Stimulated activated CD4-positive, alpha-beta T cell treated with anti-CD3 and anti-CD28 coated beads, Interleukin-12 subunit alpha, Interleukin-12 subunit beta, amount 100 ng/mL, for 48 hours (primary cell): ENCODE data around the gene EN1.

Source experiments
- DNase-seq, 3 donors: peaks; one replicate each; pipeline ENCODE4 v3.0.0-alpha.2; 2020; ENCODE audit warnings: low read depth in 2 of 3, low spot score in 1 of 3

Gene EN1

DNA sequence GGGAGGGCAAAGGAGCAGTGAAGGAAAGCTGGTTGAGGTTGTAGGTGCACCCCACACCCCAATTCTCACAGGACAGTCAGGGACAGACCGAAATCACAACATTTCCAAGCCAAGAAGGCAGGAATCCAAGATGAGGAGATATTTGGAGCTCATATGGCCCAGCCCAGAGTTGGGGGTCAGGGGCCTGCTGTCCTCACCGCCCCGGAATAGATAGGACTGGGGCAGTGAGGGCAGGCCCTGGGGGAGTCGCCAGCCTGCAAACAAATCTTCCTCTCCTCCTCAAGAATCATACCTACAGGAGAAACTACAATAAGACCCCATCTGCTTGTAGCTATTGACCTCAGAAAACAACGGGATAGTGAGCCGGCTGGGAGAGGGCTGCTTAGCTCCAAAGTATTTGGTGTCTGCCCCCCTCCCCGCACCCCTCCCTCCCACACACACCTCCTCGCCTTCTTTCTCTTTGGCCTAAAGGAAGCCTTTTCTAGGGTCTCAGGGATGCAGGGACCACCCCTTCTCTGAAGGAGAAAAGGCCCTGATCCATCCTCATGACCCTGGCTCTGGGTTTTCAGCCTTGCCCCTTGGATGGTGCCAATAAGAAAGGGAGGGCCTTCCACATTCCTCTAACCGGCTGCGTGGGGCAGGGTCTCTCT is 3.8 kb downstream of the EN1 start:
- no peak for DNase-seq

DNA sequence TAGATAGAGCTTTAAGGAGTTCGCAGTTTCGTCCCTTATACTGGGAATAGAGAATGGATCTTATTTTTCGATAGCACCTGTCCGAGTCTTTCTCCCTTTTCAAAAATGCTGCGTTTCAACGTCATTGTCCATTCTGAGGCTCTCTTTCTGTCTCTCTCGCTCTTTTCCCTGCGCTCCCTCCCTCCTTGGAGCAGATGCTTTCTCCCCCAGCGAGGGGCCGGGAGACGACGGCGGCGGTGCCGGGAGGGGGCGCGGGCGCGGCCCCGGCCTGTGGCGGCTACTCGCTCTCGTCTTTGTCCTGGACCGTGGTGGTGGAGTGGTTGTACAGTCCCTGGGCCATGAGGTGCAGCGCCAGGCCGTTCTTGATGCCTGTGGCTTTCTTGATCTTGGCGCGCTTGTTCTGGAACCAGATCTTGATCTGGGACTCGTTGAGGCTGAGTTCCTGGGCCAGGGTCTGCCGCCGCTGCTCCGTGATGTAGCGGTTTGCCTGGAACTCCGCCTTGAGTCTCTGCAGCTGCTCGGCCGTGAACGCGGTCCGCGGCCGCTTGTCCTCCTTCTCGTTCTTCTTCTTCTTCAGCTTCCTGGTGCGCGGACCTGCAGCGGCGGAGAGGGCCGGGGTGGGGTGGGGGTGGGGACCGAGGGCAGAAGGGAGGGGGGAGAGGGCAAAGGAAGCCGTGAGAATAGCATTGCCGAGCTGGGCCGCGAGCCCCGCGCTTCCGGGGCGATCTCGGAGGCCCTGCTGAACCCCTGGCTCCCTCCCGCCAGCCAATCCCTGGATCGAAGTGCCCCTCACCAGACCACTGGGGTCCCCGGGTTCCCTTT is 4.6 kb downstream of the EN1 start:
- no peak for DNase-seq

DNA sequence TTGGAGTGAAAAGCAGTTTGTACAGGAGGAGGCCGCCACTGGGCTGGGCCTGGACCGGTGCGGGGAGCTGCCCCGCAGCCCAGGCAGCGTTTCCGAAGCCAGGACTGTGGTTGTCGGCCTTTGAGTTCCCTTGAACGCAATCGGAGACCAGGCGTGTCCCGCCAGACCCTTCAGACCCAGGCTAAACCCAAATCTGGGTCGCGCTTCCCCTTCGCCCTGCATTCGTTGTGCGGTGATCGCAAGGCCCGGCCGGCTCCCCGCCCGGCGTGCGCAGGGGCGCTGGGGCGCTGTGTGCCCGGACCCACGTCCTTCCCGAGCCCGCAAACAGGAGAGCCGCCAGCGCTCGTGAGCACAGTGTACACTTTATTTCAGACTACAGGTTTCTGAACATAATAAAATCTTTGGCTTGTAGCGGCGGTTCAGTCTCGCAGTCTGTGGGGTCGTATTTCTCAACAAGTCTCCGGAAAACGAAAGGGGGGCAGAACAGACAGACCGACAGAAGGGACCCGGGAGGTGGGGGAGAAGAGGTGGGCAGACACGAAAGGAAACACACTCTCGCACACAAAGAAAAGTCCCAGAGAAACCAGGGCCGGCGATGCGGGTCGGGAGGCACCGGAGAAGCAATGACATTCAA is 5.5 kb downstream of the EN1 start:
- DNase-seq, result no peak

DNA sequence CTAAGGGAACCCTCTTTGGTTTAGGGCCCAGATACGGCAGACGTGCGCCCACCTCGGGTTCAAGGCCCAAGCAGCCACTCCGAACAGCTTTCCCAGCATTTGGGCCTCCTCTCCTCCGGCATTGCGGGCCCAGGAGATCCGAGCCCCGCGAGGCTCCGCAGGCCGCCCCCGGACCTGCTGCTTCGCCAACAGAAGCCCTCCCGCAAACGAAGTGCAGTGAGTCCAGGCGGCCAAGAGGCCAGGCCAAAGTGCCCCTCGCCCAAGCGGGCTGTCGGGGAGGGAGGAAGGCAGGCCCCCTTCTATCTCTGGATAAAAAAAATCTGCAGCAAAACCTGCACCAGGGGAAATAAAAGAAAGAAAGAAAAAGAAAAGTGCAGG is 6.0 kb downstream of the EN1 start:
- DNase-seq, result no peak

DNA sequence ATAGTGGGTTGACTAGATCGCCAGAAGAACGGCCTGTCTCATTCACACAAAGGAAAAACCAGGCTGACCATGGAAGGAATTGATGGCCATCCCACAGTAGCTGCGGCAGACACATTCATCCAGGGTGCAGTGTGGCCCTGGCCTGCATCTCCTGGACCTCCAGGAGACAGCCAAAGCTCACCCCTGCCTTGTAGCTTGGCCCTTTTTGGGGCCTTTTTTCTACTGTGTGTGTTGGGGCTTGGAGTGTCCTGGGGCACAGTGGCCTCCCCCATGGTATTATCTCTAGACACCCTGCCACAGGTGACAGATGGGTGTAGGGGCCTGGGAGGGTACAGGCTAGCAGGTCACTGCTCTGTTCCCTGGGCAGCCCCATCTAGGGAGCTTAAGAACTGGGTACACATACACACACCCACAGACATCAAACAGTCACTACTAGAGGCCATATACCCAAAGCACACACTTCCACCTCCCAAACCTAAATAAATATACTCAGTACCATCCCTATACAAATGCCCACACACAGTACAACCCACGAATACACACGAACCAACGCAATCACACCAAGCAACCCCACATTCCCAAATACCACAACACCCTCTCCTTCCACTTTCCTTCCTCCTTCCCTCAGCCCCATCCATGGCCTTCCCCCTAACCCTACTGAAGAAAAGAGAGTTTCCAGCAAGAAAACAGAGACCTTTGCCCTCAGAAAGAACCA is 8.6 kb downstream of the EN1 start:
- DNase-seq, result no peak

DNA sequence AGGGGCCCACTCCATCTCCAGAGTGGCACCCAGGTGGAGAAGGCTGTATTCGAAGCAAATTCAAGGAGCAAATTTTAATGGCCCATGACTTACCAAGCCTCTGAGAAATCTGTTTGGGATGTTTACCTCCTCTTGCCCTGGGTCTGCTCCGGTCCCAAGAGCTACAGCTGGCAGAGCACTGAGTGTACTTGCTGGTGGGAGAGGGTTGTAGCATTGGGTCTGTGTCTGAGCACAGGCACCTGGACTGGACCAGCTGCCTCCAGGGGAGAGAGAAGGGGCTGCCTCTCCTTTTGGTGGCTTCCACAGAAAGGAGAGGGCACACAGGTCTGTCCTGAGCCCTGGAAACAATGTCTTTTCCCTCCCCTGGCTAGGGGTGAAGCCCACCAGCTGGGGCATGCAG is 9.8 kb downstream of the EN1 start:
- DNase-seq, result no peak

DNA sequence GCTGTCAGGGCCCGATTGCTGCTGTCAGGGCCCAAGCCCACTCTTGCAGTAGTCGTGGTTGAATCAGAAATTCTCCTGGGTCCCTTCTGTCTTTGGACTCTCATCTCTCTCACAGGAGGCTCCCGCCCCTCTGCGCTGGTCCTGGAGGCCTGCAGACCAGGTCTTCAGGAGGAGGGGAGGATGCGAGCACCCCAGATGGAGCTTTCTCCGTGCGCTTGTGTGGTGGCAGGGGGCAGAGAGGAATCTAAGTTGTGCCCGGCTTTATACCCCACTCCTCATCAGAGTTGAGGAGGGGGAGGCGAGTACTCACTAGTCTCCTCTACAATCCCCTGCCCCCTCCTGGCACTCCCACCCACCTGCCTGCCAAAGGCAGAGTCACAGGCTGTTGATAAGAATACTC is 10.4 kb downstream of the EN1 start:
- DNase-seq, result no peak

DNA sequence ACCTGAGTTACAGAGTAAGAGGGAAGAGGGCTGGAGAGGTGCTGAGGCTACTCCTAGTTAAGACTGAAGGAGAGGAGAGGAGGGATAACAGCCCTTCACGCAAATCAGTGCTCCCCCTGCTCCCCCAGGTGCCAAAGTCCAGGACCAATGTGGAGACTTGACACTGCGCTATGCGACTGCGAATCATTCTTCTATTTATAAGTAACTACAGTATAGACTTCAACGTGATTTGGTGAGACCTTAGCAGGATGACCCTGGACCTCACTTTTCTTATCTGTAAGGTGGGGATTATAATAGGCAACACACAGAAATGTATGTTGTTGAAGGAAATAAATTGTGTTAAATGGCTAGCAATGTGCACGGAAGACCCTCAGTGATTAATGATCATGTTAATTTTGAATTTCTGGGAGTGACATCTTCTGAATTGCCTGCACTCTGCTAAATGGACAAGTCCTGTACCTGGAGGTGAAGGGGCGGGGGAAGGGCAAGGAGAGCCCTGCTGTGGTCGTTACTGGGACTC is 11.0 kb downstream of the EN1 start:
- DNase-seq, result no peak

DNA sequence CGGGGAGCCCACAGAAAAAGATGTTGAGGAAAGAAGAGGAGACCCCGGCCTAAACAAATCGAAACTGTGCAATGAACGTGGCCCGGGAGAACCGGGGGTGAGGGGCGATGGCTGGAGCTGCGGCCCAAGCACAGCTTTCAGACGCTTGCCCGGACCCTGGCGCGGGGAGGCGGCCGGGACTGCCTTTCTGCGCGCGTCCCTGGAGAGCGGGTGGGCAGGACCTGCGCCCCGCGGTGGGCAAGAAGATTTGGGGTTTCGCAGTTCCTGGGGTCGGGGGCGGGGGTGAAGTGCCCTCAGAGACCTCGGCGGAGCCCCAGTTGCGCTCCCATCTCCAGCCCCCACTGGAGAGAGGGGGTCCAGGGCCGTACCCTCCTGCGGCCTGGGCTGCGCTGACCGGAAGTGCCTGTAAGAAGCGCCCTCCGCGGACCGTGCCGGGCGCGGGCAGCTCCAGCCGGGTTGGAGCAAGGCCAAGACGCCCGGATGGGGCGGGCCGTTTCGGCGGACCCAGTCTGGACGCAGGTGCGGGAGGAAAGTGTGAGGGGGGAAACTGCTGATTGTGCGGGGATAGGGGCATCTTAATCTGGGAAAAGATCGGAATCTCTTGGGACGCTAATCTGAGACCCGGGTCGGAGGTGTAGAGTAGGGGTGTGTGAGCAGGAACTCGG is 11.6 kb downstream of the EN1 start:
- DNase-seq, result no peak

DNA sequence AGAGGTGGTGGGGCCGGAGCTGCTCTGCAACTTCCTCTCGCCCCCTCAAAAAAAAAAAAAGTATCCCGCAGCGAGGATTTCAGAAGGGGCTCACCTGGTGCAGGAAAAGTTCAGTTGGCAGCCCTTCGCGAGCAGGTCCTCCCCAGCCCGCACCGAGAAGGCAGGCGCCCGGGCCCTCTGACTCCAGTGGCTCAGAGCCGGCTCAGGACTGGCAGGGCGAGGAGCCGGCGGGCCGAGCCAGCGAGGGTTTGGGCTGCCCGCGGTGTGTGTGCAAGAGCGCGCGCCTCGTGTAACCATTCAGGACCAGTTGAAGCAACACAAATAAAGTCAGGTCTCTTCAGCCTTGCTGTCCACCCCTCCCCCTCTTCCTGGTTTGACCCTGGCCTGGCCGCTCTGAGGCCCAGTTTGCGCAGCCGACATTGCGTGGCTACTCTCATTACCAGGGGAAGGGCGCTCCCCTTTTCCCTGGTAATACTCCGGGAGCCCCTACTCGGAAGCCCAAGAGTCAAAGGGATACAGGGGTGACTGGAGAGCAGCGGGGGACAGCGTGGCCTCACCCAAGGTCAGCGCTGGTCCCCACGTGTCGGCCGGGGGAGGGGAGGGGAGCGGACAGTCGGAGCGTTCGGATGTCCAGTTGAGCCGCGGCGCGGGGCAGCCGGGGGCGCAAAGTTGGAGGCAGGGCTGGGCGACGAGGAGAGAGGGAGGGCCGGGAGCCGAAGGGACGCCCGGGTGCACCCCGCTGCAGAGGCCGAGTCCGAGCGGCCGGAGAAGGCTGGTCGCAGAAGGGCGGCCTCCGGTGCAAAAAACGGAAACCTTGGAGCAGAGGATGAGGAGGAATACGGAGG is 12.3 kb downstream of the EN1 start:
- no peak for DNase-seq

DNA sequence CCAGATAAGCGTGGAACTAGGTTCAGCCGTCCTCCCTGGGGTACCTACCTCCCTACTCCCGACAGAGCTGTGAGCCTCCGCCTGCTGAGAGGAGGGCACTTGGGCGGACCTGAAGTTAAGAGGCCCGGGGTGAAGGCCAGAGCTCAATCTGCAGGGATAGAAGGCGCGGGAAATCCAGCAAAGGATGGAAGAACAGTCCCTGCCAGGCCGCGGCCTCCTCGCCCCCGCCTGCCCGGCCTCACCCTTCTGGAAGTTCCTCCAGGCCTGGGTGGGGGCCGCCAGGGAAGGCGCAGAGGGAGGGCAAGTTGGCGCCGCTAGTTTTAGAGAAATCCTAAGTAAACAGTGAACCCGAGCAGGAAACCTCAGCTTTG is 13.0 kb downstream of the EN1 start:
- no peak for DNase-seq

DNA sequence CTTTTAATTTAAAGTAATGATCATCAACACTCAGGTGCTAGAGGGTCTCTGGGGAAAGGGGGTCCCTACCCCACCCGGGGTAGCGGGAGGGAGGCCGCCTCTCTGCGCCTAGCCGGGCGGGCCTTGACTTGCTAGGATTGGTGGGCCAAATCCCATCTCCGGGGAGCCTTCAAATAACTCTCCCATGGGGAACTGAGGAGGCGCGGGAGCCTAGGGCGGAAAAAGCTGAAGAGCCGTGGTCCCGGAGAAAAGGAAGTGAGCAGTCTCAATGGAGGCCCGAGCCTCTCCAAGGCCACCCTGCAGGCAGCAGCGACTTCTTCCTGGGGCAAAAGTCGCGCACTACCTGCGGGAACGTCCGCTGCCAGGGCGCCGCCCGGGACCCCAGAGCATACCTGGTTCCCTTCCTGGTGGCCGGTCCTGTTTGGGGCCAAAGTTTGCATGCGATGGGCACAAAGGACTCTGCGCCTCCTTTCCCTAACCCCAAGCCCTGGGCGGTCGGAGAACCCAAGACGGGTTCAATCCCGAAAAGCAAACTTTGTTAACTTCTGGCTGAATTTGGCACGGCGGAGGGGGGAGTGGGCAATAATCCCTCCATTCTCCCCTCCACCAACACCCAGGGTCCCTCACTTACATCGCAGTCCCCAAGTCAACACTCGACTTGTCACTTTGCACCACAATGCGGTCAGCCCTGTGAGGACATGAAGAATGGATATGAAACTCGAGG is 13.6 kb downstream of the EN1 start:
- DNase-seq, result no peak

DNA sequence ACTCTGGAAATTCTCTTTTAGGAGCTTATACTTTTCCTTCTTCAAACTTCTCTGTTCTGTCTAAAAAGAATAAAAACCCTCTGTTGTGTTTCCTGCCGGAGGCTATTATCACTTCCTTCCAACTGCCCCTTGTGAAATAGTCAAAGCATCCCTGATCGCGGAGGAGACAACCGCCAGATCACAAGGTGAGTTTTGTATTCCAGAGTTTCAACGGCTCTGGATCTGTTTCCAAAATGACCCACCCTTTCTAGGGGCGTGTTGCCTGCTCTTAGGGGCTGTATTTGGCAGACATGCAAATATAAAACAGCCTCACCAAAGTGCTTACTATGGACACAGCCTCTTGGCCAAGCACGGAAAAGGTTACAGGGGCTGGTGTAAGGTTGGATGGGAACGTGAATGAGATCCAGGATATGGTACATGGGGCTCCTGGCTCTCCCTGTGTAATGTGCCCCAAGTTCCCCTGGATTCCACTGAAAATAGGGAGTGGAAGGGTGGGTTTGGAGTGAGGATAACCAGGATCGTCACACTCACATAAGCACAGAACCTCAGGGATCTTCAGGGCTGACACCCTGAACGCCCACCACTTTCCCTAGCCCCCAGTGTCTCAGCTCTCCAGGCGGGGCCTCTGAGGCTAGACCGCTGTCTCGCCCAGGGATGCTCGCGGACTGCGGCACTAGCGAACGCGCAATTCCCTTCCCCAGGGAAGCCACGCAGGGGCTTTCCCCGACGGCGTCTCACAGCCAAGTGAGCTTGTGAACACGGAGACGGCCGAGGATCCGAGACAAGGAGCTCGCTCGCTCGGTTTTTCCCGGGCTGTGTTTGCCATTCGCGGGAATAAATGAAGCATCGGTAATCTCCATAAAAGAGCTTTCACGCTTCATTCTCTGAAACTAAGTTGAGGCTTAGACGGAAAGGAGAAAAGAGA is 14.4 kb downstream of the EN1 start:
- no peak for DNase-seq

DNA sequence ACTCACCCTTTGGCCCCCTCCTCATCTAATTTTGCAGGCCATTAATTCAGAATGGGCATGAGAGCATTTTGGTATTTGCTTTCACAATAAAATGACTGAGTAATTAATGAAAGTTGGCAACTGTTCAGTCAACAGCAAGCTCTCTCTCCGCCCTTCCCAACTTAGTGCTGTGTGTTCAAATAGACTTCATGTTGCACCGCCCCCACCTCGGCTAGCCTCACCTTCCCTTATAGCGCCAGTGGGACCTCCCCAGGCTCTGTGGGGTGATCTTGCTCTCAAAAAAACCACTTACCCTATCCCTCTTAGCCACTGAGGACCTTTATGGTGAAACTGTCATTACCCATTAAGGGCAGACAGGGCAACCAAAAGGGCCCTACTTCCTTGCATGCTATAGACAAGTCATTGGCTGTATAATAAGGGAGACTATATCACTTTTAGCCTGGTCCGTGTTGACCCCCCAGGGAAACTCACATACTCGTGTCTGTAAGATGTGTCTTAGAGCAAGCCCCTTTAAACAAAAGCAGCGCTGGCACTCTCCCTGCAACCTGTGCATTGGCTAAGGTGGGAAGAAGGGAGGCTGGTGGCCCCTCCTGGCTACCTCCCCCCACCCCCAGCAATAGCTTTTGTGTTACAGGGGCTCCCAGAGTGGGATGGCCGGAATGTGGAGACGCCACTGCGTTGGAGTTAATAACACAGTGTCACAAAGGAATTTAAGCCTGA is 15.2 kb downstream of the EN1 start:
- no peak for DNase-seq

DNA sequence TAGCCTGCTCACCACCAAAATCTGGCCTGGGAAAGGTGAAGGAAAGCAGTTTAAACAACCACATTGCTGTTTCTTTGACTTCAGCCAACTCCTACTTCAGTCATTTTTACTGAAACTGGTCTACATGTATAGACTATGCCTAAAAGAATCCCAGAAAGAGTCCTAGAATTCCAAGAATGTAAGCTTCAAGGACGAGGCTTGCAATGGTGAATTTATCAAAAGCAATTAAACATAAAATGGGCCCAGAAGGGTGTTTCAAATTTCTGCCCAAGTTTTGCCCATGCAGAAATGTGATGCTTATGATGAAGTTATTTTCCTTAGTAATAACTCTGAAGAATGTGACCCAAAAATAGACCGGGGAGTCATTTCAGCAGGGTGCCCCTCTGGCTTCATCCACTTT is 16.6 kb downstream of the EN1 start:
- DNase-seq, result no peak

DNA sequence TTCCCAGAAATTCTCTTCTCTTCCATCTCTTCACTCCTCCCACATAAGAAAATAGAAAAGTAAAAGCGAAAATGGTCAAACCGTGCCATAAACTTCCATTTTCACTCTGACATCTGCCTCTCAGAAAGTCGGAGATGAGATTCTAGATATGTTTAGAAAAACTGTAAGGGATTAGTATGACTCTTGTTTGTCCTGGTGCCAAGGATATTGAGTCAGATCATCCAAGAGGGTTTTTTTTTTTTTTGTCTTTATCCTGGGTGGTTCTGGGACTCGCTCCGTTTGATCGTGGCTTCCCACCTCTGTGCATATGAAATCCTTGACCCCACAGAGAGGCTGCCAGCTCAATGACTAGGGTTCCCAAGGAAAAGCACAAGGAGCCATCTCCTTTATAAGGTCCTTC is 17.3 kb downstream of the EN1 start:
- no peak for DNase-seq

DNA sequence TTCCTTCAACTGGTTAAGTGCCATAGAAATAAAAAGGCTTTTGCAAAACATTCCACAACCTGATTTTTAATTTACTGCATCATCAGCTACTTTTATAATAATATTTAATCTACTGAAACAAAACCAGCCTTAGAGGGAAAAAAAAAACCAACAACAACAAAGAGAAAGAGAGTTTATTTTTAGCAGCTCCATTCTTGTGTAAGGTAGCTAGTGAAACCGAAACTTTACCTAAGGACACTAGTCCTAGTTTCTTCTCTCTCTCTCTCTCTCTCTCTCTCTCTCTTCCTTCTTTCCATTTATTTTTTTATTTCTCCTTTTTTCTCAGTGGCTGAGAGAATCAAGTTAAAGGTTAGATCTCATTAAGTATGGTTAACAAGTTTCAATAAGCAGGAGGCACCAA is 21.4 kb downstream of the EN1 start:
- DNase-seq, result no peak

DNA sequence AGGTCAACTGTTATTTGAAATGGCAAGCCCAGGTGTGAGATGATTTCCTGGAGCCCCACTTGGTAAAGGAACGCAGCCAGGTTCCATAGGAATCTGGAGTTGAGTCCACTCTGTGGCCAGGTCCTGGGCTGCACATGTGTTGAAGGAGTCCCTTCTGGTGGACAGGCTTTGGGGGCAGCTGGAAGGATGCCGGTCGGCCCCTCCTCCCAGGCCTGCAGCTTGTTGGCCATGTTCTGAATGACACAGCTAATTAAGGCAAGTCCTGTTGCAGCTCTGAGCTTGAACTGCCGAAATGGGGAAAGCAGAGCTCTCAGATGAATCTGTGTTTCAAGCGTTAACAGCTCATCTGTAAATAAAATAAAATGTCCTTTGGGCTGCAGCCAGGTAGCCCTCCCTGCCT is 23.8 kb downstream of the EN1 start:
- DNase-seq, result no peak
